Measurements from ENCODE around the gene ANXA1.

- TF ChIP-seq CTCF (IDR thresholded peaks at IDR 0.05) (no peak), POLR2A (IDR thresholded peaks at IDR 0.05) (no peak)
These were observed 15.9 kb downstream of the ANXA1 start for GRCh38 chr9:73167614-73168013.
